Osteoblast (primary cell): ENCODE data around the gene RWDD1. TPM values are rescaled to one million over a fixed set of nuclear protein-coding genes. Genes with fewer than 3 reads are reported as not detected.
A peak's percentile ranks its signal among the peaks of the same experiment; 100 is the strongest.

Experiments
- DNase-seq: peaks from one replicate; pipeline ENCODE4 v3.0.0; 2011; ENCODE audit warnings: low spot score, mixed read lengths; ENCODE audit not compliant: insufficient read length; ENCODE audit errors: missing footprints
- H2AFZ ChIP-seq: 2 replicates; pipeline ENCODE4 v1.6.0; 2011; ENCODE audit warnings: mild to moderate bottlenecking, low read length
- H3K27ac ChIP-seq: 2 replicates; pipeline ENCODE4 v1.5.1; 2011; ENCODE audit warnings: mild to moderate bottlenecking, low read depth, low read length, moderate library complexity
- H3K27me3 ChIP-seq: 2 replicates; pipeline ENCODE4 v1.6.0; 2012; ENCODE audit warnings: mild to moderate bottlenecking, control low read depth, inconsistent platforms, low read length, moderate library complexity; ENCODE audit not compliant: insufficient read depth
- H3K36me3 ChIP-seq: 2 replicates; pipeline ENCODE4 v1.5.1; 2011; ENCODE audit warnings: mild to moderate bottlenecking, low read length, control low read depth, moderate library complexity; ENCODE audit not compliant: insufficient read depth
- H3K4me1 ChIP-seq: 2 replicates; pipeline ENCODE4 v1.5.1; 2011; ENCODE audit warnings: mild to moderate bottlenecking, low read length, control low read depth, moderate library complexity; ENCODE audit not compliant: insufficient read depth
- H3K4me2 ChIP-seq: 2 replicates; pipeline ENCODE4 v1.6.0; 2011; ENCODE audit warnings: mild to moderate bottlenecking, low read length; ENCODE audit not compliant: insufficient read depth
- H3K4me3 ChIP-seq: fragments of 200-600 bp; sonication (generic); 3 replicates; pipeline ENCODE4 v1.5.1; 2012; ENCODE audit warnings: mild to moderate bottlenecking, low read length, inconsistent platforms; ENCODE audit not compliant: insufficient read depth
- H3K79me2 ChIP-seq: 2 replicates; pipeline ENCODE4 v1.6.0; 2012; ENCODE audit warnings: mild to moderate bottlenecking, low read length, control low read depth, inconsistent platforms; ENCODE audit not compliant: insufficient read depth
- H3K9me3 ChIP-seq: 2 replicates; pipeline ENCODE4 v1.5.1; 2011; ENCODE audit warnings: low read depth, low read length, control low read depth
- H4K20me1 ChIP-seq: 2 replicates; pipeline ENCODE4 v1.6.0; 2012; ENCODE audit warnings: mild to moderate bottlenecking, low read length, control low read depth; ENCODE audit not compliant: insufficient read depth
- total RNA-seq: library from RNA; depleted of rRNA; stranded (reverse); fragments of >200 nt; gene quantifications from 2 replicates; pipeline ENCODE4 v1.2.3, GENCODE V29; 2012
- TF ChIP-seq, protein P1 (sequence below): IDR thresholded peaks from 2 replicates; pipeline ENCODE4 v1.5.1; 2011; ENCODE audit warnings: mild to moderate bottlenecking, low read depth, low read length, moderate library complexity; ENCODE audit errors: extremely low read depth

Gene RWDD1
- total RNA-seq, 1 donor: 39.1 TPM

DNA sequence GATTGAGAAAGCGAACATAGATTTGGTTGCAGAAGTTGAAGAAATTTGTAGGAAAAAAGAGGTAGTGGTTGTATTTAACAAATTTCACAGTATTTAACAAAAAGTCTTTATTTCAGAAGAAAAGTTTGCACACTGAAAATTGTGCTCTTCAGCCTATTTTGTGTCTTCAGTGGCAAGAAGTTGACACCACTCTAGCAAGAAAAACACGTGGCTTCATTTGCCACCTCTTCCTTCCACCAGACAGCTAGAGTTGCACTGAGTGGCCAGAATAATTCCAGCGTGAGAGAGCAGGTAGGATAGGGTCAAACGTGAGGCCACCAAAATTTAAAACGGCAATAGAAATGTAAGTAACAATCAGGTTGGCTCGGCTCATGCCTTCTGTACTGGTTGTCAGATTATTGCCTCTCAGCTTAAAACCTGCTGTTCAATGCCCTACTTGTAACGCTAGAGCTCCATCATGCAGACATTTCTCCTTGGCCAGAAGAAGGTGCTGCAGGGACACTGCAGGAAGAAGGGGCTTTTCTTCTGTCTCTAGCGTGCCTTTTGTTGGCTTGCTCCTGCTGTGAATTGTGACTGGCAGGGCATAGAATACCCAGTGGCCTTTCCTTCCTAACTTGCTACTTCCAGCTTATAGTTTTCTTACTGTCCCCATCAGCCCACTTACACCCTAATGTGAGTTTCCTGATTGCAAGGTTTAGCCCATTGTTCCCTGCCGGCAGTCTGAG is 37.9 kb upstream of the RWDD1 start:
- Histone ChIP-seq H2AFZ (peak overlapping the region; percentile 73), H3K4me3 (no peak overlapping the region), H3K27me3 (no peaks in the 10 kb centered on the region), H3K4me2 (no peak overlapping the region), H3K9me3 (no peaks in the 10 kb centered on the region), H4K20me1 (no peaks in the 10 kb centered on the region), H3K27ac (no peak overlapping the region), H3K4me1 (peaks cover 18% of the 10 kb centered on the region), H3K79me2 (no peaks in the 10 kb centered on the region), H3K36me3 (no peaks in the 10 kb centered on the region)
- TF ChIP-seq, protein P1, sequence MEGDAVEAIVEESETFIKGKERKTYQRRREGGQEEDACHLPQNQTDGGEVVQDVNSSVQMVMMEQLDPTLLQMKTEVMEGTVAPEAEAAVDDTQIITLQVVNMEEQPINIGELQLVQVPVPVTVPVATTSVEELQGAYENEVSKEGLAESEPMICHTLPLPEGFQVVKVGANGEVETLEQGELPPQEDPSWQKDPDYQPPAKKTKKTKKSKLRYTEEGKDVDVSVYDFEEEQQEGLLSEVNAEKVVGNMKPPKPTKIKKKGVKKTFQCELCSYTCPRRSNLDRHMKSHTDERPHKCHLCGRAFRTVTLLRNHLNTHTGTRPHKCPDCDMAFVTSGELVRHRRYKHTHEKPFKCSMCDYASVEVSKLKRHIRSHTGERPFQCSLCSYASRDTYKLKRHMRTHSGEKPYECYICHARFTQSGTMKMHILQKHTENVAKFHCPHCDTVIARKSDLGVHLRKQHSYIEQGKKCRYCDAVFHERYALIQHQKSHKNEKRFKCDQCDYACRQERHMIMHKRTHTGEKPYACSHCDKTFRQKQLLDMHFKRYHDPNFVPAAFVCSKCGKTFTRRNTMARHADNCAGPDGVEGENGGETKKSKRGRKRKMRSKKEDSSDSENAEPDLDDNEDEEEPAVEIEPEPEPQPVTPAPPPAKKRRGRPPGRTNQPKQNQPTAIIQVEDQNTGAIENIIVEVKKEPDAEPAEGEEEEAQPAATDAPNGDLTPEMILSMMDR: no peak
- DNase-seq: no peak

- no peaks in the 10 kb centered on the region for H3K27me3 ChIP-seq
- H3K9me3 ChIP-seq: no peaks in the 10 kb centered on the region
- H3K4me1 ChIP-seq: peaks cover 14% of the 10 kb centered on the region
- H3K4me3 ChIP-seq: no peak overlapping the region
- DNase-seq: no peak
- H2AFZ ChIP-seq: peak overlapping the region; percentile 49
- no peak overlapping the region for H3K27ac ChIP-seq
- no peaks in the 10 kb centered on the region for H4K20me1 ChIP-seq
- H3K79me2 ChIP-seq: no peaks in the 10 kb centered on the region
- TF ChIP-seq, protein P1: no peak
- no peaks in the 10 kb centered on the region for H3K36me3 ChIP-seq
- H3K4me2 ChIP-seq: no peak overlapping the region
Measured at GRCh38 chr6:116535109-116535508, 36.2 kb upstream of the RWDD1 start.

DNA sequence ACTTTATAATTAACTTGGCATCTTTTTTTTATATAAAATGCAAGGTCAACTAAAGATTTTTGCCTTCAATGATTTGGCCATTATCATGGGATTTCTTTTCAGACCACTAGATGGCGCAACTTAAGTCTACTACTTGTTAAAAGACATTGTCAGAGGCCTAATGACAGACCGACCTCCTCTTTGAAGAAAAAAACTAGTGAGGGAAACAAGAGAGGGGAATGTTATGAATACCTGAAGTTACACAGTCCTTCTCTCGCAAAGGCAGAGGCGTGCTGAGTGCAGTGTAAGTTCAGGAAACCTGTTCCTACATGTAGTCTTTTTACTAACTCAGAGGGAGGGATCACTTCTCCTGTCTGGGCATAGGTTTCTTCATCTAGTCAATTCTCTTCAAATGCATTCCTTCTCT is 35.1 kb upstream of the RWDD1 start:
- no peaks in the 10 kb centered on the region for H3K36me3 ChIP-seq
- H3K4me1 ChIP-seq: peaks cover 14% of the 10 kb centered on the region
- H3K4me2 ChIP-seq: no peak overlapping the region
- TF ChIP-seq, protein P1: peak; percentile 71
- no peaks in the 10 kb centered on the region for H4K20me1 ChIP-seq
- no peaks in the 10 kb centered on the region for H3K79me2 ChIP-seq
- no peak overlapping the region for H3K27ac ChIP-seq
- no peak for DNase-seq
- no peak overlapping the region for H3K4me3 ChIP-seq
- no peaks in the 10 kb centered on the region for H3K27me3 ChIP-seq
- peak overlapping the region; percentile 86 for H2AFZ ChIP-seq
- H3K9me3 ChIP-seq: no peaks in the 10 kb centered on the region

- H3K4me1 ChIP-seq: no peaks in the 10 kb centered on the region
- DNase-seq: no peak
Measured at GRCh38 chr6:116542426-116542825, 28.9 kb upstream of the RWDD1 start.

More at GRCh38 chr6:116542426-116542825, 28.9 kb upstream of the RWDD1 start:
- no peaks in the 10 kb centered on the region for H3K79me2 ChIP-seq
- TF ChIP-seq, protein P1: no peak
- no peak overlapping the region for H3K4me3 ChIP-seq
- H3K27ac ChIP-seq: no peak overlapping the region
- H3K9me3 ChIP-seq: no peaks in the 10 kb centered on the region
- H3K4me2 ChIP-seq: no peak overlapping the region
- H2AFZ ChIP-seq: no peak overlapping the region
- H4K20me1 ChIP-seq: no peaks in the 10 kb centered on the region
- H3K36me3 ChIP-seq: no peaks in the 10 kb centered on the region
- H3K27me3 ChIP-seq: no peaks in the 10 kb centered on the region
